NCI-H345 treated with DMSO at 0.1 percent for 48 hours (cell line): Measurements from ENCODE around the gene SPEM1.

Source experiments
- DNase-seq: peaks from one replicate; lab custom pipeline; 2025; ENCODE audit not compliant: unreplicated experiment; lab: John Stamatoyannopoulos, UW

SPEM1 gene

GRCh38 chr17:7396147-7396546, 24.0 kb upstream of the SPEM1 start:
- DNase-seq, result no peak

- no peak for DNase-seq
Observed at GRCh38 chr17:7398612-7399011, 21.5 kb upstream of the SPEM1 start.

- peak; percentile 14 for DNase-seq
Observed at GRCh38 chr17:7403043-7403726, 16.9 kb upstream of the SPEM1 start.

- no peak for DNase-seq
Observed at GRCh38 chr17:7403727-7403976, 16.5 kb upstream of the SPEM1 start.

GRCh38 chr17:7403977-7404736, 16.0 kb upstream of the SPEM1 start, which contains the start of gene TMEM256:
Gene TMEM256 (minus strand): TSS chr17:7404097. CDS start chr17:7404084, 13 bp downstream.
- peak; percentile 97 for DNase-seq

- no peak for DNase-seq
Observed at GRCh38 chr17:7404737-7405349, 15.3 kb upstream of the SPEM1 start.

- DNase-seq, result no peak
Observed at GRCh38 chr17:7405350-7406234, 14.5 kb upstream of the SPEM1 start.

GRCh38 chr17:7406235-7406825, 13.8 kb upstream of the SPEM1 start:
- DNase-seq, result no peak

- DNase-seq, result no peak
Observed at GRCh38 chr17:7407082-7407481, 13.0 kb upstream of the SPEM1 start.

GRCh38 chr17:7407485-7408251, 12.5 kb upstream of the SPEM1 start, which contains the start of gene NLGN2:
Gene NLGN2 (plus strand): TSS chr17:7407845. CDS start chr17:7408256, 411 bp downstream.
- DNase-seq, result no peak

- DNase-seq, result no peak
Observed at GRCh38 chr17:7408252-7408727, 11.8 kb upstream of the SPEM1 start.

- DNase-seq, result no peak
Observed at GRCh38 chr17:7408863-7409262, 11.3 kb upstream of the SPEM1 start.

- no peak for DNase-seq
Observed at GRCh38 chr17:7409716-7410115, 10.4 kb upstream of the SPEM1 start.

- no peak for DNase-seq
Observed at GRCh38 chr17:7410634-7411426, 9.3 kb upstream of the SPEM1 start.

GRCh38 chr17:7411427-7411750, 8.7 kb upstream of the SPEM1 start:
- DNase-seq, result no peak

- no peak for DNase-seq
Observed at GRCh38 chr17:7413346-7413985, 6.7 kb upstream of the SPEM1 start.

GRCh38 chr17:7414837-7415236, 5.3 kb upstream of the SPEM1 start:
- DNase-seq, result no peak

GRCh38 chr17:7415784-7416183, 4.3 kb upstream of the SPEM1 start:
- no peak for DNase-seq

GRCh38 chr17:7416323-7416722, 3.8 kb upstream of the SPEM1 start:
- no peak for DNase-seq
